Caco-2 (cell line): ENCODE results near the gene CSTPP1. TPM values are rescaled to one million over a fixed set of nuclear protein-coding genes. Genes with fewer than 3 reads are reported as not detected.
"Not testable (repeated sequence)": the region's sequence is repeated elsewhere in the genome, so short reads cannot be mapped to it uniquely, and the experiment has no call there.

ENCODE experiments used
- BruUV-seq: library from RNA; stranded (reverse); fragments of 400-500 nt; replicated peaks from 2 replicates; lab custom pipeline; 2021; lab: Mats Ljungman, UMichigan
- CTCF ChIA-PET: fragments of 300-600 bp; sonication (Branson Sonifier 250); formaldehyde crosslinking; loops from one replicate; lab custom pipeline; 2022; ENCODE audit warnings: antibody characterized with exemption; lab: Charles Lee
- POLR2A ChIA-PET: fragments of 300-600 bp; sonication (Branson Sonifier 250); formaldehyde crosslinking; loops from one replicate; lab custom pipeline; 2022; ENCODE audit warnings: antibody characterized with exemption; lab: Charles Lee
- DNase-seq, 2 experiments: peaks; one replicate each; pipeline versions ENCODE4 v3.0.0 to v3.0.0-alpha.2; 2020 to 2022
- H3K27me3 ChIP-seq: replicated peaks from 2 replicates; pipeline ENCODE4 v1.6.0; 2011; ENCODE audit warnings: low read length; ENCODE audit not compliant: control insufficient read depth, insufficient read depth
- H3K36me3 ChIP-seq: 2 replicates; pipeline ENCODE4 v1.5.1; 2011; ENCODE audit warnings: low read length; ENCODE audit not compliant: control insufficient read depth, insufficient read depth
- H3K4me1 ChIP-seq: fragments of 250-450 bp; sonication (Bioruptor Pico); 2 replicates; pipeline ENCODE4 v1.5.1; 2020; ENCODE audit warnings: mild to moderate bottlenecking
- H3K4me3 ChIP-seq: 2 replicates; pipeline ENCODE4 v1.5.1; 2011; ENCODE audit warnings: low read depth, mild to moderate bottlenecking, control low read depth, low read length
- H3K9me3 ChIP-seq: fragments of 250-450 bp; sonication (Bioruptor Pico); 2 replicates; pipeline ENCODE4 v1.5.1; 2020; ENCODE audit warnings: mild to moderate bottlenecking, moderate library complexity
- H3K27ac Mint-ChIP-seq: one replicate; pipeline ENCODE4 v1.8.0; 2022; ENCODE audit warnings: mixed read lengths; ENCODE audit not compliant: unreplicated experiment
- H3K27me3 Mint-ChIP-seq: one replicate; pipeline ENCODE4 v1.8.0; 2022; ENCODE audit warnings: mixed read lengths; ENCODE audit not compliant: insufficient read depth, unreplicated experiment
- H3K36me3 Mint-ChIP-seq: one replicate; pipeline ENCODE4 v1.8.0; 2022; ENCODE audit warnings: mild to moderate bottlenecking, mixed read lengths; ENCODE audit not compliant: insufficient read depth, unreplicated experiment
- H3K4me1 Mint-ChIP-seq: one replicate; pipeline ENCODE4 v1.8.0; 2022; ENCODE audit warnings: low read depth, mixed read lengths; ENCODE audit not compliant: unreplicated experiment
- H3K4me3 Mint-ChIP-seq: one replicate; pipeline ENCODE4 v1.8.0; 2022; ENCODE audit warnings: mild to moderate bottlenecking, moderate library complexity, mixed read lengths; ENCODE audit not compliant: unreplicated experiment
- H3K9me3 Mint-ChIP-seq: one replicate; pipeline ENCODE4 v1.8.0; 2022; ENCODE audit warnings: mixed read lengths; ENCODE audit not compliant: unreplicated experiment
- CTCF ChIP-seq, 2 experiments: fragments of 200-600 bp in 1 of 2; IDR thresholded peaks; 1 replicate in 1 of 2; 2 replicates in 1 of 2; pipeline versions ENCODE4 v1.5.1 to v1.8.0; 2011 to 2022; ENCODE audit warnings: antibody characterized with exemption in 1 of 2, control low read depth in 1 of 2, inconsistent platforms in 1 of 2, low read depth in 1 of 2, low read length in 1 of 2, mild to moderate bottlenecking in 1 of 2, moderate library complexity in 1 of 2; ENCODE audit not compliant: insufficient read depth in 1 of 2, severe bottlenecking in 1 of 2, unreplicated experiment in 1 of 2
- intact Hi-C: fragments of 100-400 bp; cut with micrococcal nuclease; formaldehyde crosslinking; loops from one replicate; pipeline ENCODE4 v1.10.0; 2022; ENCODE audit not compliant: unreplicated experiment
- total RNA-seq: library from RNA; stranded (reverse); gene quantifications from 2 replicates; pipeline ENCODE4 v1.2.3, GENCODE V29; 2022

CSTPP1 gene
- total RNA-seq, 1 experiment from 2014 or later, result 22.9 TPM

DNA sequence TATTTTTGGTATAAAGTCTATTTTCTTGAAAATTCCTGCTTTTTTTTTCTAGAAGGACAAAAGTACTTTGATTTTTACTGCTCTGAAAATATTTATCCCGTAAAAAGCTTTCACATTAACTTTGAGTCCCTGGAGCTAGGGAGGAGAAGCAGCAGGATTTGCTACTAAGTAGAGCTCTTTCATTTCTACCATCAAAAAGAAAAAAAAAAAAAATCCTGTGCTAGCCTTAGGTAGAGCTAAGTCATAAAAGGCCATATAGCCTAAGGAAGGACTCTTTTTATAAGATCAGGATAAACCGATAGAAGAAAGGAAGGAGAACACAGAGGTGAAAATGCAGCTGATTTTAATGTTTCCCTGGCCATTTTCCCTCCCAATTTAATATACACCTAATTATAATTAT lies 48.0 kb downstream of the CSTPP1 start:
- Mint-ChIP-seq H3K4me1 (no peaks in the 10 kb centered on the region), H3K9me3 (no peaks in the 10 kb centered on the region), H3K27ac (no peak overlapping the region), H3K36me3 (no peaks in the 10 kb centered on the region), H3K4me3 (no peak overlapping the region), H3K27me3 (no peaks in the 10 kb centered on the region)
- no peaks in the 10 kb centered on the region for H3K36me3 ChIP-seq
- ChIA-PET CTCF (interaction anchor here (1.0 to 1.1 kb wide), 2 partner anchors 15 to 48 kb away, joined by 3 to 5 read pairs; partner anchors contain the start of gene CSTPP1), POLR2A (interaction anchor here (0.8 kb wide), 1 partner anchor 20 kb away, joined by 6 read pairs; no protein-coding TSS in a partner anchor)
- H3K4me1 ChIP-seq, result peaks cover 18% of the 10 kb centered on the region
- BruUV-seq, result no TSS peak
- no peak overlapping the region for H3K4me3 ChIP-seq
- intact Hi-C loops, result no loop called here
- no peaks in the 10 kb centered on the region for H3K9me3 ChIP-seq
- DNase-seq, result no peak
- H3K27me3 ChIP-seq, result no peaks in the 10 kb centered on the region
- TF ChIP-seq CTCF (IDR thresholded peaks at IDR 0.05; ENCODE audit: insufficient read depth in 1 of 2, low read depth in 1 of 2, low read length in 1 of 2, severe bottlenecking in 1 of 2, unreplicated experiment in 1 of 2), result no peak

GRCh38 chr11:46984987-46985386 lies 48.4 kb downstream of the CSTPP1 start:
- Histone ChIP-seq H3K9me3 (no peaks in the 10 kb centered on the region), H3K36me3 (no peaks in the 10 kb centered on the region), H3K27me3 (no peaks in the 10 kb centered on the region), H3K4me3 (no peak overlapping the region), H3K4me1 (peaks cover 18% of the 10 kb centered on the region)
- Mint-ChIP-seq H3K36me3 (no peaks in the 10 kb centered on the region), H3K9me3 (no peaks in the 10 kb centered on the region), H3K4me1 (no peaks in the 10 kb centered on the region), H3K27ac (no peak overlapping the region), H3K27me3 (no peaks in the 10 kb centered on the region), H3K4me3 (no peak overlapping the region)
- intact Hi-C loops, result no loop called here
- no peak for DNase-seq
- CTCF ChIA-PET, result interaction anchor here (0.7 to 1.0 kb wide), 2 partner anchors 41 to 49 kb away, joined by 3 read pairs; partner anchors contain the start of gene CSTPP1
- POLR2A ChIA-PET, result interaction anchor here (0.8 kb wide), 1 partner anchor 20 kb away, joined by 6 read pairs; no protein-coding TSS in a partner anchor
- no peak for TF ChIP-seq CTCF (IDR thresholded peaks at IDR 0.05; ENCODE audit: insufficient read depth in 1 of 2, low read depth in 1 of 2, low read length in 1 of 2, severe bottlenecking in 1 of 2, unreplicated experiment in 1 of 2)
- BruUV-seq, result no TSS peak

- H3K27me3 ChIP-seq, result no peaks in the 10 kb centered on the region
- ChIA-PET POLR2A (interaction anchor here (0.6 kb wide), 1 partner anchor 200 kb away, joined by 3 read pairs; no protein-coding TSS in a partner anchor), CTCF (no interaction called here)
- no peaks in the 10 kb centered on the region for H3K9me3 ChIP-seq
- peaks cover 15% of the 10 kb centered on the region for H3K4me1 ChIP-seq
- no TSS peak for BruUV-seq
- Mint-ChIP-seq H3K4me1 (no peaks in the 10 kb centered on the region), H3K27ac (no peak overlapping the region), H3K9me3 (no peaks in the 10 kb centered on the region), H3K4me3 (no peak overlapping the region), H3K27me3 (no peaks in the 10 kb centered on the region), H3K36me3 (no peaks in the 10 kb centered on the region)
- TF ChIP-seq CTCF (IDR thresholded peaks at IDR 0.05; ENCODE audit: insufficient read depth in 1 of 2, low read depth in 1 of 2, low read length in 1 of 2, severe bottlenecking in 1 of 2, unreplicated experiment in 1 of 2), result no peak
- H3K4me3 ChIP-seq, result no peak overlapping the region
- DNase-seq, result no peak
- H3K36me3 ChIP-seq, result no peaks in the 10 kb centered on the region
- intact Hi-C loops, result no loop called here
These were observed 50.6 kb downstream of the CSTPP1 start for GRCh38 chr11:46987183-46987582.

- POLR2A ChIA-PET, H3K4me1 ChIP-seq, H3K27me3 ChIP-seq, H3K27ac Mint-ChIP-seq, H3K27me3 Mint-ChIP-seq, H3K9me3 Mint-ChIP-seq, BruUV-seq, H3K36me3 ChIP-seq, H3K4me3 ChIP-seq, H3K9me3 ChIP-seq, intact Hi-C loops, CTCF ChIA-PET, H3K4me1 Mint-ChIP-seq, H3K4me3 Mint-ChIP-seq, DNase-seq, H3K36me3 Mint-ChIP-seq: not testable (repeated sequence)
These were observed 53.4 kb downstream of the CSTPP1 start for GRCh38 chr11:46989810-46990487.
